Adrenal gland (tissue), 5 donors: ENCODE data around the gene C1QTNF9.

Experiments used
- POLR2A ChIP-seq, 2 donors: fragments of 450-650 bp; IDR thresholded peaks; one replicate each; pipeline ENCODE4 v1.6.1; 2017; ENCODE audit warnings: antibody characterized with exemption in 2 of 2, mild to moderate bottlenecking in 2 of 2, moderate library complexity in 1 of 2
- TF ChIP-seq, protein P1 (sequence below), 6 experiments: fragments of 450-650 bp in 4 of 6; fragments of 200-600 bp in 2 of 6; sonication (generic) in 1 of 6; IDR thresholded peaks; 1 replicate in 5 of 6; 2 replicates in 1 of 6; pipeline versions ENCODE4 v1.5.1 to v1.8.0; 2016 to 2021; ENCODE audit warnings: antibody characterized with exemption in 6 of 6, mild to moderate bottlenecking in 2 of 6, moderate library complexity in 1 of 6
- donor health status: DM: no; HTN: no; CAD: no.

DNA sequence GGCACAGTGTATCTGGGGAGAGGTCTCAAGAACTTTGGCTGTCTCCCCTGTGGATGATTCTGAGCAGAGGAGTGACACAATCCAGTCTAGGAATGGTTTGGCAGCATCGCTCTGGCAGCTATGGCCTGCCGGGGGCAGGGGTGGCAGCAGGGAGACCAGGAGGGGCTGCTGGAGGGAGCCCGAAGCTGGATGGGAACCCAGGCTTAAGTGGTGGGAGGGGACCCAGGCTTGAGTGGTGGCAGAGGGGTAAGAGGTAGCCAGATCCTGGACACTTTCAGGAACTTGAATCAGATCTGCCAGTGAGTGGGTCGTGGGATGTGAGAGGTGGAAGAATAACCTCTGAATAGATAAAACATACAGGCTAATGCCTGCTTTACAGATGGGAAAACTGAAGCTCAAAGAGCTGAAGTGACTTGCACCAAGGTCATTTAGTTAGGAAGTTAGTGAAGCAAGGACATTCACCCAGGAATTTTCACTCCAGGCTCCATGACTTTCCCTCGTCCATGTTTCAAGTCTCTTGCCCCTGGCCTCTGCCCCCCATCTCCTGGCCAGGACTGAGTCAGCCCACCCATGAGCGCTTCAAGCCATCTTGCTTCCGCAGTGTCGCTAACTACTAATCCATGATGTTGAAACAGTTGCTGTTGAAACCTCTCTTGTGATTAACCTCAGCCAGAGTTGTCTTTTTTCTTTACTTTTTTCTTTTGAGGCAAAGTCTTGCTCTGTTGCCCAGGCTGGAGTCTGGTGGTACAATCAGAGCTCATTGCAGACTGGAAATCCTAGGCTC is 29.9 kb upstream of the C1QTNF9 start:
- TF ChIP-seq POLR2A (IDR thresholded peaks at IDR 0.05), result no peak
- TF ChIP-seq, protein P1, sequence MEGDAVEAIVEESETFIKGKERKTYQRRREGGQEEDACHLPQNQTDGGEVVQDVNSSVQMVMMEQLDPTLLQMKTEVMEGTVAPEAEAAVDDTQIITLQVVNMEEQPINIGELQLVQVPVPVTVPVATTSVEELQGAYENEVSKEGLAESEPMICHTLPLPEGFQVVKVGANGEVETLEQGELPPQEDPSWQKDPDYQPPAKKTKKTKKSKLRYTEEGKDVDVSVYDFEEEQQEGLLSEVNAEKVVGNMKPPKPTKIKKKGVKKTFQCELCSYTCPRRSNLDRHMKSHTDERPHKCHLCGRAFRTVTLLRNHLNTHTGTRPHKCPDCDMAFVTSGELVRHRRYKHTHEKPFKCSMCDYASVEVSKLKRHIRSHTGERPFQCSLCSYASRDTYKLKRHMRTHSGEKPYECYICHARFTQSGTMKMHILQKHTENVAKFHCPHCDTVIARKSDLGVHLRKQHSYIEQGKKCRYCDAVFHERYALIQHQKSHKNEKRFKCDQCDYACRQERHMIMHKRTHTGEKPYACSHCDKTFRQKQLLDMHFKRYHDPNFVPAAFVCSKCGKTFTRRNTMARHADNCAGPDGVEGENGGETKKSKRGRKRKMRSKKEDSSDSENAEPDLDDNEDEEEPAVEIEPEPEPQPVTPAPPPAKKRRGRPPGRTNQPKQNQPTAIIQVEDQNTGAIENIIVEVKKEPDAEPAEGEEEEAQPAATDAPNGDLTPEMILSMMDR (IDR thresholded peaks at IDR 0.05), result no peak
